HEK293T (cell line): ENCODE results near the gene TMA7B.

Source experiments
- CTCF ChIA-PET: fragments of 350-600 bp; formaldehyde crosslinking; extraction: SDS; loops from one replicate; lab custom pipeline; 2021; ENCODE audit warnings: antibody characterized with exemption, inconsistent platforms; lab: Yijun Ruan, JAX
- POLR2A ChIA-PET: fragments of 350-600 bp; formaldehyde crosslinking; extraction: SDS; loops from one replicate; lab custom pipeline; 2020; ENCODE audit warnings: antibody characterized with exemption, inconsistent platforms; lab: Yijun Ruan, JAX
- DNase-seq: peaks from one replicate; pipeline ENCODE4 v3.0.0; 2012; ENCODE audit warnings: mixed read lengths; ENCODE audit errors: extremely low spot score
- ARNT ChIP-seq: fragments of 450-650 bp; IDR thresholded peaks from 2 replicates; pipeline ENCODE4 v1.6.1; 2017; ENCODE audit warnings: mild to moderate bottlenecking
- BHLHE40 ChIP-seq: fragments of 450-650 bp; IDR thresholded peaks from 2 replicates; pipeline ENCODE4 v1.6.1; 2016; ENCODE audit warnings: mild to moderate bottlenecking, moderate library complexity, borderline replicate concordance
- CTBP1 ChIP-seq: fragments of 450-650 bp; IDR thresholded peaks from 2 replicates; pipeline ENCODE4 v1.6.1; 2016; ENCODE audit warnings: borderline replicate concordance
- ELF4 ChIP-seq: fragments of 450-650 bp; IDR thresholded peaks from 2 replicates; pipeline ENCODE4 v1.6.1; 2017; ENCODE audit warnings: antibody characterized with exemption
- FOXA1 ChIP-seq: fragments of 450-650 bp; IDR thresholded peaks from 2 replicates; pipeline ENCODE4 v1.6.1; 2016; ENCODE audit warnings: mild to moderate bottlenecking
- FOXK2 ChIP-seq: fragments of 450-650 bp; IDR thresholded peaks from 2 replicates; pipeline ENCODE4 v1.6.1; 2016; ENCODE audit warnings: mild to moderate bottlenecking
- FOXM1 ChIP-seq: fragments of 450-650 bp; IDR thresholded peaks from 2 replicates; pipeline ENCODE4 v1.6.1; 2017; ENCODE audit warnings: mild to moderate bottlenecking, borderline replicate concordance
- HDGF ChIP-seq: fragments of 450-650 bp; IDR thresholded peaks from 2 replicates; pipeline ENCODE4 v1.6.1; 2017; ENCODE audit warnings: antibody characterized with exemption, borderline replicate concordance
- L3MBTL2 ChIP-seq: fragments of 450-650 bp; conservative IDR thresholded peaks from 2 replicates; pipeline ENCODE4 v1.6.1; 2016; ENCODE audit warnings: mild to moderate bottlenecking
- LEF1 ChIP-seq: fragments of 450-650 bp; IDR thresholded peaks from 2 replicates; pipeline ENCODE4 v1.6.1; 2017; ENCODE audit warnings: mild to moderate bottlenecking, borderline replicate concordance
- NFRKB ChIP-seq: fragments of 450-650 bp; IDR thresholded peaks from 2 replicates; pipeline ENCODE4 v1.6.1; 2016; ENCODE audit warnings: mild to moderate bottlenecking, moderate library complexity
- SP1 ChIP-seq: fragments of 450-650 bp; IDR thresholded peaks from 2 replicates; pipeline ENCODE4 v1.6.1; 2017
- SUZ12 ChIP-seq: fragments of 450-650 bp; IDR thresholded peaks from 2 replicates; pipeline ENCODE4 v1.6.1; 2016; ENCODE audit warnings: mild to moderate bottlenecking
- TARDBP ChIP-seq: fragments of 450-650 bp; IDR thresholded peaks from 2 replicates; pipeline ENCODE4 v1.6.1; 2016
- ZNF384 ChIP-seq: fragments of 450-650 bp; IDR thresholded peaks from 2 replicates; pipeline ENCODE4 v1.6.1; 2016
- TF ChIP-seq, protein P1 (sequence below): fragments of 450-650 bp; IDR thresholded peaks from 2 replicates; pipeline ENCODE4 v1.6.1; 2016

The TMA7B gene

DNA sequence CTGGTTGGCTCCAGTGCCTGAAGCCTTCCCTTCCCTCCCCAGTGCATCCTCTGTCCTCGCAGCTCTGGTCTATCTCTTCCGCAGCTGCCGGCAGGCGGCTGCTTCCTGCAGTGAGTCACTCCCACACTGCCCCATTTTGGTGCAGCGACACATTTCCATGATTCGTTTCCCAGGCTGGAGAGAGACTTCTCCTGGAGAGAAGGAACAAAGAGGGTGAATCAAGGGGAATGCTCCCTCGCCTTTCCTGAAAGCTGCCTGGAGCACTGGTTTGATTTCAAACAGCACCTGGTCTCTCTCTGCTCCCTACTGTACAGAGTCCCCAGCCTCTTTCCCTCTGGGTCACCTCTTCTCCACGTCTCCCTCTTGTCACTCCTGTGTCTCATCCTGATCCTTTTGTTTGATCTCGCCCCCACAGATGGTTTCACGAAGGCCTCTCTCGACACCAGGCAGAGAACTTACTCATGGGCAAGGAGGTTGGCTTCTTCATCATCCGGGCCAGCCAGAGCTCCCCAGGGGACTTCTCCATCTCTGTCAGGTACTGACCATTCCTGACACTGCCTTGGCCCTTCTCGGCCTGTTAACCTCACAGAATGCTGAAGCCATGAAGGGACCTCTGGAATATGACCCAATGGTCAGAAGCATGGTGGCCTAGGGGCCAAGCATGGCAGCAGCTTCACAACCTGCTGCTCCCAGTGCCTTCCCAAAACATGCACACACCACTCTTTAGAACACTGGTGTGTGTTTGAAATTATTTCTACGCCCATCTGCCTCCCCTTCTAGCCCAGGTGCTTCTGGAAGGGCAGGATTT lies at the start of gene TMA7B:
Gene TMA7B (plus strand): TSS at position 758 of the 808 bp plus-strand sequence. CDS start 3,978 bp downstream, outside the sequence.
- CTCF ChIA-PET: no interaction called here
- POLR2A ChIA-PET: no interaction called here
- peak; percentile 34 for DNase-seq
- TF ChIP-seq L3MBTL2 (no peak), LEF1 (no peak), NFRKB (no peak), ARNT (no peak), TARDBP (no peak), HDGF (no peak), SUZ12 (no peak), SP1 (no peak), CTBP1 (no peak), FOXM1 (no peak), ELF4 (no peak), ZNF384 (no peak), FOXK2 (no peak), FOXA1 (no peak), BHLHE40 (no peak)
- TF ChIP-seq, protein P1, sequence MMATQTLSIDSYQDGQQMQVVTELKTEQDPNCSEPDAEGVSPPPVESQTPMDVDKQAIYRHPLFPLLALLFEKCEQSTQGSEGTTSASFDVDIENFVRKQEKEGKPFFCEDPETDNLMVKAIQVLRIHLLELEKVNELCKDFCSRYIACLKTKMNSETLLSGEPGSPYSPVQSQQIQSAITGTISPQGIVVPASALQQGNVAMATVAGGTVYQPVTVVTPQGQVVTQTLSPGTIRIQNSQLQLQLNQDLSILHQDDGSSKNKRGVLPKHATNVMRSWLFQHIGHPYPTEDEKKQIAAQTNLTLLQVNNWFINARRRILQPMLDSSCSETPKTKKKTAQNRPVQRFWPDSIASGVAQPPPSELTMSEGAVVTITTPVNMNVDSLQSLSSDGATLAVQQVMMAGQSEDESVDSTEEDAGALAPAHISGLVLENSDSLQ: no peak

DNA sequence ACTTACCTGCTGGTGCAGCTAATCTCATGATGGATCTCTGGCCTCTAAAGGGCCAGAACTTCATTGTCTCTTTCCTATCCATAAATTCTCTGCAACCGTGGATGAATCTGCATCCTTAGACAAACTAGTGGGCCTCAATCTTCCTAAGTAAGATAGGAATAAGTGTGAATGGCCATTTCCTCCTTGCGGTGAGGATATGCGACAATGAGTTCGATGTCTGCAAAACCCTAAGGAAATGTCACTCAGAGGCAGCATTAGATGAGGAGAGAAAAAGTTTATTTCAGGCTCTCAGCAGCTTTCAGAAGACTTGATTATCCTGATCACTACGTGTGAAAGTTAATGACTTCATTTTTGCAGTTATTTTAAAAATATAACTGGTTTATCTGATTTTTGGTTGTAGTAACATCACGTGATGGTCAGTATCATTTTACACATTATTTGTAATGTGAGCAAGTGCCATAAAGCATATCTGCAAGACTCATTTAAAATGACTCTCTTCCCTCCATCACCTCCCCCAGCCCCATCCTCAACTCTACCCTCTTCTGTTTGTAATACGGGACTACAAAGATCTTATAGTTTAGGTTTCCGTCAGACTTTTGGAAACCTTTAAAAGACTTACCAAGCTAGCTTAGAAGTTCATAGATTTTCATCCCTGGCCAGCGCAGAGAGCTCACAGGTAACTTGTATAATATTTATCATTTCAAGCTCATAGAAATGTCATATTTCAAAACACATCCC lies 49.2 kb upstream of the TMA7B start:
- ChIA-PET POLR2A (no interaction called here), CTCF (no interaction called here)
- no peak for TF ChIP-seq NFRKB
- DNase-seq: no peak

DNA sequence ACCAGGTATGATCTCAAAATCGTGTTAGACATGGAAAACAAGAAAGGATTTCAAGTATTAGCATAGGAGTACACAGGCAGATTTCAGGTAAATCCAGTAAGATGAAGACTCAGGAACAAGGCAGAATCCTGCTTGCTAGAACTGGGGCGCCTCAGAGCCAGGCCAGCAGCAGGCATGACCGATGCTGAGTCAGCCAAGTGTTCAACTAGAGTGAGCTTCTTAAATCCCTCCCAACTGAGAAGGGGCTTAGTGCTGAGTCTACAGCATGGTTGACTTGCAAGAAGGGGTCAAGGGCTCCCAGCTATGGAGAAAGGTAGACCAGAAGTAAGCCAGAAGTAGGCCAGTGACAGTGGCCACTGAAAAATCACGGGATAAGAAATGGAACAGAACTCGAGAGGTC lies 46.9 kb upstream of the TMA7B start:
- CTCF ChIA-PET: no interaction called here

DNA sequence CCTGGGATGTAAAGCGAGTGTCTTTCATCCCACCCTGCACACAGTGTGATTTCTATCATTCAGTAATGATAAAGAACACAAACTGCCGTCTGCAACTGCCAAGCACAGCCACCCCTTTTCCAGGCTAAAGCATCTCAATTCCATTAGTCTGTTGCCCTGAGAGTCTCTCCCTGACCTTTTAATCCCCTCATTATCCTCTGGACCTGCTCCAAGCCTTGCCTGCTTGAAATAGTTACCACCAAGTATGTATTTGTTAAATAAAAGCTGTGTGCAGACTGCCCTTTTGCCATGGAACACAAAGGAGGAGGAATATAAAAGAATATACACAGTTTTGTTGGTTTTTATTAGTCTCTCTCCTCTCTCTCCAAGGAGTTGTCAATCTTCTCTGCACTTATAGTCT lies 46.3 kb upstream of the TMA7B start:
- POLR2A ChIA-PET: no interaction called here
- CTCF ChIA-PET: no interaction called here

More for the DNA sequence above, 46.9 kb upstream of the TMA7B start:
- TF ChIP-seq SUZ12 (no peak), BHLHE40 (no peak), ZNF384 (no peak), NFRKB (no peak), HDGF (no peak), SP1 (no peak), CTBP1 (no peak), TARDBP (no peak), FOXK2 (no peak)
- TF ChIP-seq, protein P1: no peak
- no peak for DNase-seq
- POLR2A ChIA-PET: no interaction called here

DNA sequence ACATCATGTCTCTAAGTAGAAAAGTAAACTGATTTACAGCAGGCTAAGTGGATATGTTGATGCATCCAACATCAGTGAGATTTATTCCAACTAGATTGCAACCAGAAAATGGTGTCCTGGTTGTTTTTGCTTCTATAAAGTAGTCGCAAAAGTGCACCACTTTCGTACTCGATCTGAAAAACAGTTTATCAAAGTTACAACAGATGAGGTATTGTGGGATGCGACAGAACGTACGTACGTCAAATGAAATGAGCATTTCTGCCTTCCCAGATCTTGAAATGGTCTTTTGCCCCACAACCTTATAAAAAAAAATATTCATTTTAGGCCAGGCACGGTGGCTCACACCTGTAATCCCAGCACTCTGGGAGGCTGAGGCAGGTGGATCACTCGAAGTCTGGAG lies 45.6 kb upstream of the TMA7B start:
- ChIA-PET CTCF (no interaction called here), POLR2A (no interaction called here)
- no peak for DNase-seq

More for the DNA sequence above, 46.3 kb upstream of the TMA7B start:
- TF ChIP-seq ZNF384: no peak
- TF ChIP-seq SP1: no peak
- TF ChIP-seq BHLHE40: no peak
- no peak for TF ChIP-seq FOXA1
- TF ChIP-seq FOXK2: no peak
- TF ChIP-seq TARDBP: no peak
- no peak for TF ChIP-seq HDGF
- TF ChIP-seq, protein P1: no peak
- TF ChIP-seq CTBP1: no peak
- no peak for TF ChIP-seq SUZ12
- no peak for TF ChIP-seq FOXM1
- no peak for TF ChIP-seq ARNT
- TF ChIP-seq LEF1: no peak
- no peak for TF ChIP-seq NFRKB
- no peak for TF ChIP-seq L3MBTL2
- TF ChIP-seq ELF4: no peak
- DNase-seq: no peak

More for the DNA sequence above, 45.6 kb upstream of the TMA7B start:
- TF ChIP-seq FOXK2 (no peak), ZNF384 (no peak), ARNT (no peak), FOXA1 (no peak), LEF1 (no peak), TARDBP (no peak), SUZ12 (no peak), BHLHE40 (no peak), FOXM1 (no peak), ELF4 (no peak), CTBP1 (no peak), SP1 (no peak), NFRKB (no peak), HDGF (no peak), L3MBTL2 (no peak)
- TF ChIP-seq, protein P1: no peak
